Endothelial cell of umbilical vein (primary cell): ENCODE results near the gene ZSWIM4. TPM values are rescaled to one million over a fixed set of nuclear protein-coding genes. Genes with fewer than 3 reads are reported as not detected.

Source experiments
- BruUV-seq: library from RNA; stranded (reverse); fragments of 400-500 nt; replicated peaks from 2 replicates; lab custom pipeline; 2021; lab: Mats Ljungman, UMichigan
- CTCF ChIA-PET: fragments of 300-600, 350-600 bp; sonication (Branson Sonifier 250); formaldehyde crosslinking; loops from one replicate; lab custom pipeline; 2021; ENCODE audit warnings: antibody characterized with exemption, inconsistent platforms; lab: Charles Lee
- POLR2A ChIA-PET: fragments of 300-600, 350-600 bp; sonication (Branson Sonifier 250); formaldehyde crosslinking; loops from one replicate; lab custom pipeline; 2021; ENCODE audit warnings: antibody characterized with exemption, inconsistent platforms; lab: Charles Lee
- DNase-seq: peaks from one replicate; pipeline ENCODE4 v3.0.0-alpha.2; 2011; ENCODE audit warnings: low read depth, low spot score
- FAIRE-seq: peaks from 2 replicates; lab custom pipeline; 2011; peaks lifted over from hg19 to GRCh38; lab: Jason Lieb, UNC
- H2AFZ ChIP-seq: 2 replicates; pipeline ENCODE4 v1.6.0; 2012; ENCODE audit warnings: low read depth, low read length, control low read depth, inconsistent platforms
- H3K27ac ChIP-seq: 2 replicates; pipeline ENCODE4 v1.5.1; 2011; ENCODE audit warnings: low read depth, mild to moderate bottlenecking, control low read depth, low read length, moderate library complexity; ENCODE audit not compliant: insufficient read depth
- H3K27me3 ChIP-seq, 2 experiments: 2 replicates each; pipeline versions ENCODE4 v1.6.0 to v1.6.1; 2011; ENCODE audit warnings: low read length in 2 of 2, mixed read lengths in 1 of 2; ENCODE audit not compliant: control insufficient read depth in 2 of 2, insufficient read depth in 2 of 2
- H3K36me3 ChIP-seq, 2 experiments: 2 replicates in 1 of 2; 3 replicates in 1 of 2; pipeline ENCODE4 v1.5.1; 2011; ENCODE audit warnings: low read length in 2 of 2, mild to moderate bottlenecking in 1 of 2, moderate library complexity in 1 of 2; ENCODE audit not compliant: control insufficient read depth in 2 of 2, insufficient read depth in 2 of 2; ENCODE audit errors: extremely low read depth in 1 of 2
- H3K4me1 ChIP-seq: 3 replicates; pipeline ENCODE4 v1.5.1; 2011; ENCODE audit warnings: mild to moderate bottlenecking, low read length; ENCODE audit not compliant: control insufficient read depth, insufficient read depth; ENCODE audit errors: extremely low read depth
- H3K4me2 ChIP-seq: 2 replicates; pipeline ENCODE4 v1.6.1; 2011; ENCODE audit warnings: low read length, control low read depth, mixed read lengths; ENCODE audit not compliant: insufficient read depth
- H3K4me3 ChIP-seq, 3 experiments: fragments of 200-600 bp in 1 of 3; sonication (generic), shearing (Covaris generic) in 1 of 3; replicated peaks in 1 of 3; 2 replicates each; pipeline ENCODE4 v1.5.1; 2011 to 2016; ENCODE audit warnings: control low read depth in 3 of 3, low read length in 3 of 3, mild to moderate bottlenecking in 2 of 3, inconsistent platforms in 1 of 3, low read depth in 1 of 3, moderate library complexity in 1 of 3; ENCODE audit not compliant: insufficient read depth in 1 of 3
- H3K79me2 ChIP-seq: 2 replicates; pipeline ENCODE4 v1.6.0; 2012; ENCODE audit warnings: low read length, inconsistent platforms; ENCODE audit not compliant: control insufficient read depth, insufficient read depth
- H3K9ac ChIP-seq: replicated peaks from 2 replicates; pipeline ENCODE3; 2011; ENCODE audit warnings: low read length, control low read depth; ENCODE audit not compliant: insufficient read depth; ENCODE audit errors: extremely low read depth
- H3K9me1 ChIP-seq: replicated peaks from 3 replicates; pipeline ENCODE4 v1.6.0; 2011; ENCODE audit warnings: mild to moderate bottlenecking, low read length; ENCODE audit not compliant: control insufficient read depth, insufficient read depth; ENCODE audit errors: extremely low read depth
- H3K9me3 ChIP-seq: replicated peaks from 2 replicates; pipeline ENCODE4 v1.5.1; 2012; ENCODE audit warnings: low read length, inconsistent platforms; ENCODE audit not compliant: control insufficient read depth, insufficient read depth
- H4K20me1 ChIP-seq: replicated peaks from 2 replicates; pipeline ENCODE3; 2011; ENCODE audit warnings: mild to moderate bottlenecking, low read length; ENCODE audit not compliant: control insufficient read depth, insufficient read depth; ENCODE audit errors: extremely low read depth
- EZH2 ChIP-seq: IDR thresholded peaks from 2 replicates; pipeline ENCODE4 v1.6.1; 2012; ENCODE audit warnings: borderline replicate concordance, low read depth, mild to moderate bottlenecking, moderate library complexity, low read length, inconsistent platforms; ENCODE audit not compliant: severe bottlenecking
- FOS ChIP-seq: IDR thresholded peaks from 2 replicates; pipeline ENCODE4 v1.6.1; 2011; ENCODE audit warnings: mild to moderate bottlenecking, low read length, moderate library complexity, borderline replicate concordance; ENCODE audit not compliant: insufficient read depth
- GATA2 ChIP-seq: IDR thresholded peaks from 2 replicates; pipeline ENCODE4 v1.7.0; 2011; ENCODE audit warnings: low read depth, mild to moderate bottlenecking, moderate library complexity, mixed read lengths, low read length; ENCODE audit not compliant: insufficient read length, insufficient read depth
- JUN ChIP-seq: IDR thresholded peaks from 2 replicates; pipeline ENCODE4 v1.6.1; 2011; ENCODE audit warnings: borderline replicate concordance, low read depth; ENCODE audit not compliant: insufficient read length, insufficient read depth
- MYC ChIP-seq: IDR thresholded peaks from one replicate; pipeline ENCODE4 v1.6.1; 2011; ENCODE audit warnings: mild to moderate bottlenecking, low read depth, low read length
- POLR2A ChIP-seq: IDR thresholded peaks from 2 replicates; pipeline ENCODE4 v1.6.1; 2012; ENCODE audit warnings: low read depth, mild to moderate bottlenecking, control low read depth, low read length
- POLR2AphosphoS5 ChIP-seq: IDR thresholded peaks from 2 replicates; pipeline ENCODE4 v1.6.1; 2012; ENCODE audit warnings: low read depth, mild to moderate bottlenecking, control low read depth, low read length, moderate library complexity; ENCODE audit not compliant: insufficient read depth
- dilution Hi-C: fragments of 300-500 bp; cut with MboI; formaldehyde crosslinking; loops from one replicate; pipeline ENCODE4 v1.15.0; 2019; ENCODE audit warnings: low sequenced_read_pairs; ENCODE audit not compliant: extremely low pct_ligation_motif_present
- intact Hi-C: fragments of 100-400 bp; cut with micrococcal nuclease; formaldehyde crosslinking; loops from one replicate; pipeline ENCODE4 v1.10.0; 2022
- polyA plus RNA-seq, 4 experiments: library from polyadenylated mRNA; depleted of rRNA in 3 of 4; stranded (reverse) in 3 of 4; unstranded in 1 of 4; fragments of >200 nt; gene quantifications; 2 replicates each; pipeline versions ENCODE4 v1.2.1 to v1.2.3, GENCODE V29; 2011 to 2012; ENCODE audit warnings: missing spikeins in 1 of 4
- total RNA-seq: library from RNA; stranded (reverse); gene quantifications from 2 replicates; pipeline ENCODE4 v1.2.3, GENCODE V29; 2021
- TF ChIP-seq, protein P1 (sequence below): IDR thresholded peaks from 2 replicates; pipeline ENCODE4 v1.6.1; 2011; ENCODE audit not compliant: insufficient read depth, insufficient read length
- TF ChIP-seq, protein P2 (sequence below), 2 donors: IDR thresholded peaks; 1 replicate in 1 of 2; 2 replicates in 1 of 2; pipeline ENCODE4 v1.5.1; 2011; ENCODE audit warnings: low read length in 2 of 2, mild to moderate bottlenecking in 2 of 2, moderate library complexity in 2 of 2, control low read depth in 1 of 2, inconsistent platforms in 1 of 2, low read depth in 1 of 2; ENCODE audit not compliant: insufficient read depth in 1 of 2; ENCODE audit errors: extremely low read depth in 1 of 2

ZSWIM4 gene
- total and polyA plus RNA-seq, 2 donors (not counting 3 experiments of a cell fraction or from before 2014, with no cell fraction given) = 12.7 to 26.6 TPM

DNA sequence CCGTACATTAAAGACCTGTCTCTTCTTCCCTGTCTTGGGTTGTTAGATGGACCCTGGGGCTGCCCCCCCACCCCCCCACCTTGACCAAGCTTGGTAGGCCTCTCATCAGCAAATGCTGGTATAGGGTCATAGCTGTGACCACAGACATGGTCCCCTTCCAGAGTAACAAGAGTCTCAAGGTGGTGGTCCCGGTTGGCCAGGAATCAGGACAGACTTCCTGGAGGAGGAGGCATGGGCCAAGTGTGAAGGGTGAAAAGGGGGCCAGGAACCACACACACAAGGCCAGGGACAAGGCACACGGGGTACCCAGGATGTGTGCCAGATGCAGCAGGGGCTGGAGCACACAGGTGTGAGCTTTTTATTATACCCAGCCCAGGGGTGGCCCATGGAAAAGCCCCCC is 32.0 kb upstream of the ZSWIM4 start:
- H3K27ac ChIP-seq = no peak overlapping the region
- H2AFZ ChIP-seq = no peak overlapping the region
- H3K9me3 ChIP-seq = no peaks in the 10 kb centered on the region
- DNase-seq (no peak), FAIRE-seq (no peak)
- dilution Hi-C loops = no loop called here
- no TSS peak for BruUV-seq
- no peak overlapping the region for H3K4me3 ChIP-seq
- H3K9me1 ChIP-seq = no peaks in the 10 kb centered on the region
- H3K27me3 ChIP-seq = no peaks in the 10 kb centered on the region
- intact Hi-C loops = no loop called here
- peaks cover 15 to 29% of the 10 kb centered on the region in 2 experiments for H3K36me3 ChIP-seq
- no peak overlapping the region for H3K9ac ChIP-seq
- no peak for TF ChIP-seq FOS
- TF ChIP-seq POLR2A = no peak
- no peak for TF ChIP-seq EZH2
- no peak for TF ChIP-seq MYC
- TF ChIP-seq, protein P1, sequence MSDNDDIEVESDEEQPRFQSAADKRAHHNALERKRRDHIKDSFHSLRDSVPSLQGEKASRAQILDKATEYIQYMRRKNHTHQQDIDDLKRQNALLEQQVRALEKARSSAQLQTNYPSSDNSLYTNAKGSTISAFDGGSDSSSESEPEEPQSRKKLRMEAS = no peak
- no peak for TF ChIP-seq GATA2
- TF ChIP-seq, protein P2, sequence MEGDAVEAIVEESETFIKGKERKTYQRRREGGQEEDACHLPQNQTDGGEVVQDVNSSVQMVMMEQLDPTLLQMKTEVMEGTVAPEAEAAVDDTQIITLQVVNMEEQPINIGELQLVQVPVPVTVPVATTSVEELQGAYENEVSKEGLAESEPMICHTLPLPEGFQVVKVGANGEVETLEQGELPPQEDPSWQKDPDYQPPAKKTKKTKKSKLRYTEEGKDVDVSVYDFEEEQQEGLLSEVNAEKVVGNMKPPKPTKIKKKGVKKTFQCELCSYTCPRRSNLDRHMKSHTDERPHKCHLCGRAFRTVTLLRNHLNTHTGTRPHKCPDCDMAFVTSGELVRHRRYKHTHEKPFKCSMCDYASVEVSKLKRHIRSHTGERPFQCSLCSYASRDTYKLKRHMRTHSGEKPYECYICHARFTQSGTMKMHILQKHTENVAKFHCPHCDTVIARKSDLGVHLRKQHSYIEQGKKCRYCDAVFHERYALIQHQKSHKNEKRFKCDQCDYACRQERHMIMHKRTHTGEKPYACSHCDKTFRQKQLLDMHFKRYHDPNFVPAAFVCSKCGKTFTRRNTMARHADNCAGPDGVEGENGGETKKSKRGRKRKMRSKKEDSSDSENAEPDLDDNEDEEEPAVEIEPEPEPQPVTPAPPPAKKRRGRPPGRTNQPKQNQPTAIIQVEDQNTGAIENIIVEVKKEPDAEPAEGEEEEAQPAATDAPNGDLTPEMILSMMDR (IDR thresholded peaks at IDR 0.05; ENCODE audit: extremely low read depth in 1 of 2, insufficient read depth in 1 of 2, low read depth in 1 of 2, low read length in 2 of 2) = no peak
- no peak for TF ChIP-seq POLR2AphosphoS5
- no peak for TF ChIP-seq JUN
- H3K4me2 ChIP-seq = no peak overlapping the region
- no peaks in the 10 kb centered on the region for H4K20me1 ChIP-seq
- CTCF ChIA-PET = no interaction called here
- POLR2A ChIA-PET = interaction anchor here (0.6 kb wide), 1 partner anchor 70 kb away, joined by 3 read pairs; no protein-coding TSS in a partner anchor
- H3K79me2 ChIP-seq = peaks cover 23% of the 10 kb centered on the region
- H3K4me1 ChIP-seq = peaks cover 12% of the 10 kb centered on the region
